Ectodermal cell (in vitro differentiated cells): Measurements from ENCODE around the gene IFT43.

Experiments
- H3K27ac ChIP-seq: 2 replicates; pipeline ENCODE4 v1.7.0; 2013; ENCODE audit warnings: mild to moderate bottlenecking, low read depth, low read length; ENCODE audit not compliant: insufficient read depth, poor library complexity, severe bottlenecking
- H3K27me3 ChIP-seq: 2 replicates; pipeline ENCODE4 v1.7.0; 2013; ENCODE audit warnings: mild to moderate bottlenecking, low read length; ENCODE audit not compliant: insufficient read depth, control insufficient read depth, poor library complexity, severe bottlenecking
- H3K36me3 ChIP-seq: one replicate; pipeline ENCODE4 v1.7.0; 2013; ENCODE audit warnings: low read length; ENCODE audit not compliant: control insufficient read depth, insufficient read depth
- H3K4me1 ChIP-seq: one replicate; pipeline ENCODE4 v1.7.0; 2013; ENCODE audit warnings: low read length; ENCODE audit not compliant: control insufficient read depth, insufficient read depth
- H3K4me3 ChIP-seq: 2 replicates; pipeline ENCODE4 v1.7.0; 2013; ENCODE audit warnings: low read depth, low read length, control low read depth; ENCODE audit not compliant: insufficient read depth
- H3K9me3 ChIP-seq: 2 replicates; pipeline ENCODE4 v1.7.0; 2013; ENCODE audit warnings: mild to moderate bottlenecking, low read length, moderate library complexity; ENCODE audit not compliant: control insufficient read depth
- WGBS, 2 experiments: methylation state at CpG; one replicate each; pipeline ENCODE4 v1.1.7; 2013; ENCODE audit warnings: missing lambda C conversion rate in 2 of 2; 5-methylcytosine and 5-hydroxymethylcytosine counted together

The IFT43 gene

GRCh38 chr14:76067536-76067935 is 82.0 kb downstream of the IFT43 start:
- Histone ChIP-seq H3K4me3 (no peak overlapping the region), H3K27me3 (no peaks in the 10 kb centered on the region), H3K9me3 (no peaks in the 10 kb centered on the region), H3K36me3 (peaks cover 2% of the 10 kb centered on the region), H3K27ac (no peak overlapping the region), H3K4me1 (no peaks in the 10 kb centered on the region)
- 75 to 76% methylated on average over 3 to 5 of the region's 5 CpGs for WGBS, 2 experiments

GRCh38 chr14:76073717-76074116 is 88.2 kb downstream of the IFT43 start:
- Histone ChIP-seq H3K4me3 (no peak overlapping the region), H3K36me3 (no peaks in the 10 kb centered on the region), H3K9me3 (no peaks in the 10 kb centered on the region), H3K27me3 (no peaks in the 10 kb centered on the region), H3K27ac (no peak overlapping the region), H3K4me1 (no peaks in the 10 kb centered on the region)
- 94% methylated on average over 10 to 11 of the region's 12 CpGs for WGBS, 2 experiments

- no peak overlapping the region for H3K4me3 ChIP-seq
- H3K9me3 ChIP-seq: no peaks in the 10 kb centered on the region
- peaks cover 10% of the 10 kb centered on the region for H3K4me1 ChIP-seq
- WGBS, 2 experiments: 95 to 96% methylated on average over 2 of the region's 2 CpGs
- no peaks in the 10 kb centered on the region for H3K36me3 ChIP-seq
- H3K27ac ChIP-seq: no peak overlapping the region
- H3K27me3 ChIP-seq: no peaks in the 10 kb centered on the region
Observed at GRCh38 chr14:76077340-76077739, 91.8 kb downstream of the IFT43 start.

GRCh38 chr14:76078501-76078900 is 92.9 kb downstream of the IFT43 start:
- WGBS, 2 experiments: 93 to 95% methylated on average over 9 to 10 of the region's 10 CpGs

GRCh38 chr14:76080025-76080424 is 94.5 kb downstream of the IFT43 start:
- H3K9me3 ChIP-seq: no peaks in the 10 kb centered on the region
- WGBS, 2 experiments: 89 to 90% methylated on average over 10 of the region's 10 CpGs
- H3K27ac ChIP-seq: no peak overlapping the region
- no peaks in the 10 kb centered on the region for H3K27me3 ChIP-seq
- H3K4me3 ChIP-seq: no peak overlapping the region
- no peaks in the 10 kb centered on the region for H3K36me3 ChIP-seq
- H3K4me1 ChIP-seq: peaks cover 32% of the 10 kb centered on the region

More at GRCh38 chr14:76078501-76078900, 92.9 kb downstream of the IFT43 start:
- Histone ChIP-seq H3K27ac (no peak overlapping the region), H3K9me3 (no peaks in the 10 kb centered on the region), H3K4me3 (no peak overlapping the region), H3K4me1 (peaks cover 18% of the 10 kb centered on the region), H3K36me3 (no peaks in the 10 kb centered on the region), H3K27me3 (no peaks in the 10 kb centered on the region)

- Histone ChIP-seq H3K36me3 (no peaks in the 10 kb centered on the region), H3K27me3 (no peaks in the 10 kb centered on the region), H3K4me1 (peaks cover 36% of the 10 kb centered on the region), H3K9me3 (no peaks in the 10 kb centered on the region), H3K27ac (no peak overlapping the region), H3K4me3 (no peak overlapping the region)
- WGBS, 2 experiments: 94 to 97% methylated on average over 6 of the region's 6 CpGs
Observed at GRCh38 chr14:76080471-76080870, 94.9 kb downstream of the IFT43 start.

GRCh38 chr14:76081642-76082041 is 96.1 kb downstream of the IFT43 start:
- Histone ChIP-seq H3K27ac (no peak overlapping the region), H3K4me1 (peaks cover 47% of the 10 kb centered on the region), H3K9me3 (no peaks in the 10 kb centered on the region), H3K27me3 (no peaks in the 10 kb centered on the region), H3K36me3 (no peaks in the 10 kb centered on the region), H3K4me3 (no peak overlapping the region)
- 96 to 98% methylated on average over 7 of the region's 7 CpGs for WGBS, 2 experiments

- Histone ChIP-seq H3K27me3 (no peaks in the 10 kb centered on the region), H3K4me3 (no peak overlapping the region), H3K4me1 (peaks cover 60% of the 10 kb centered on the region), H3K9me3 (no peaks in the 10 kb centered on the region), H3K27ac (peak overlapping the region; percentile 93), H3K36me3 (no peaks in the 10 kb centered on the region)
- 32 to 38% methylated on average over 25 of the region's 25 CpGs for WGBS, 2 experiments
Observed at GRCh38 chr14:76083796-76084765, 98.5 kb downstream of the IFT43 start.

GRCh38 chr14:76085358-76085757 is 99.8 kb downstream of the IFT43 start:
- 88 to 90% methylated on average over 3 of the region's 3 CpGs for WGBS, 2 experiments
- H3K27ac ChIP-seq: peak overlapping the region; percentile 28
- no peaks in the 10 kb centered on the region for H3K36me3 ChIP-seq
- no peak overlapping the region for H3K4me3 ChIP-seq
- H3K4me1 ChIP-seq: peaks cover 56% of the 10 kb centered on the region
- H3K9me3 ChIP-seq: no peaks in the 10 kb centered on the region
- no peaks in the 10 kb centered on the region for H3K27me3 ChIP-seq

- Histone ChIP-seq H3K4me1 (peaks cover 54% of the 10 kb centered on the region), H3K36me3 (no peaks in the 10 kb centered on the region), H3K27ac (no peak overlapping the region), H3K9me3 (no peaks in the 10 kb centered on the region), H3K27me3 (no peaks in the 10 kb centered on the region), H3K4me3 (no peak overlapping the region)
- 85 to 90% methylated on average over 4 of the region's 4 CpGs for WGBS, 2 experiments
Observed at GRCh38 chr14:76086636-76087035, 101.1 kb downstream of the IFT43 start.
